ENCODE data around the gene MAGEF1. TPM values are rescaled to one million over a fixed set of nuclear protein-coding genes. Genes with fewer than 3 reads are reported as not detected.

MAGEF1 gene
- total and polyA plus RNA-seq, 2 of the 13 experiments (the other 11 are each of a cell fraction or from before 2014, with no cell fraction given): 26.0 to 62.4 TPM

GRCh38 chr3:184724699-184725098, 12.8 kb upstream of the MAGEF1 start:
- no TSS peak for BruUV-seq (replicated peaks)
- no peak for TF ChIP-seq GLI4 (CRISPR knock-in tag; IDR thresholded peaks at IDR 0.05; ENCODE audit: borderline replicate concordance)
- TF ChIP-seq ZNF879 (CRISPR knock-in tag; IDR thresholded peaks at IDR 0.05): no peak
- no peak for TF ChIP-seq ZNF891 (CRISPR knock-in tag; IDR thresholded peaks at IDR 0.05)
- TF ChIP-seq TEAD2 (CRISPR knock-in tag; IDR thresholded peaks at IDR 0.05): no peak
- no peak for TF ChIP-seq ZNF329 (CRISPR knock-in tag; IDR thresholded peaks at IDR 0.05; ENCODE audit: low read depth)
- TF ChIP-seq ZNF558 (CRISPR knock-in tag; IDR thresholded peaks at IDR 0.05; ENCODE audit: borderline replicate concordance): no peak
- no peak for TF ChIP-seq THAP7 (CRISPR knock-in tag; IDR thresholded peaks at IDR 0.05)
- no peak for TF ChIP-seq PRMT3 (CRISPR knock-in tag; IDR thresholded peaks at IDR 0.05; ENCODE audit: borderline replicate concordance, low read depth)
- no peak for TF ChIP-seq ZNF280D (CRISPR knock-in tag; IDR thresholded peaks at IDR 0.05)
- TF ChIP-seq ZNF256 (CRISPR knock-in tag; conservative IDR thresholded peaks at IDR 0.05): no peak
- no peak for TF ChIP-seq ETV6 (CRISPR knock-in tag; conservative IDR thresholded peaks at IDR 0.05)
- no peak for TF ChIP-seq SUZ12 (IDR thresholded peaks at IDR 0.05; ENCODE audit: low read depth, low read length)
- TF ChIP-seq FLYWCH1 (CRISPR knock-in tag; IDR thresholded peaks at IDR 0.05): no peak
- no peak for TF ChIP-seq ZBTB42 (CRISPR knock-in tag; IDR thresholded peaks at IDR 0.05)
- no peak for TF ChIP-seq ZBED4 (CRISPR knock-in tag; IDR thresholded peaks at IDR 0.05; ENCODE audit: borderline replicate concordance)
- Histone ChIP-seq H3K9ac (ENCODE audit: insufficient read depth, low read depth, low read length) (no peak overlapping the region), H2AFZ (ENCODE audit: low read length) (no peak overlapping the region), H3K9me3 (ENCODE audit: low read length) (no peaks in the 10 kb centered on the region), H3K36me3 (replicated peaks in 1 of 2; ENCODE audit: control insufficient read depth in 1 of 2, insufficient read depth in 2 of 2, low read length in 2 of 2) (no peaks in the 10 kb centered on the region), H3K79me2 (ENCODE audit: insufficient read depth, low read length) (no peaks in the 10 kb centered on the region), H3K4me2 (ENCODE audit: low read depth, low read length) (no peak overlapping the region), H3K4me1 (ENCODE audit: insufficient read depth, low read length) (peaks cover 11% of the 10 kb centered on the region; the same call in 1 of the 2 replicates), H4K20me1 (ENCODE audit: insufficient read depth, low read length) (no peaks in the 10 kb centered on the region), H3K27ac (ENCODE audit: extremely low read length, insufficient read depth, low read length) (no peak overlapping the region), H3K4me3 (replicated peaks in 1 of 3; ENCODE audit: insufficient read depth in 1 of 3, low read depth in 2 of 3, low read length in 3 of 3) (no peak overlapping the region), H3K27me3 (ENCODE audit: control insufficient read depth in 1 of 2, insufficient read depth in 2 of 2, low read length in 2 of 2) (no peaks in the 10 kb centered on the region)
- FAIRE-seq (no peak), DNase-seq (ENCODE audit: low spot score) (no peak), ATAC-seq (no peak)
- ChIA-PET CTCF (ENCODE audit: low intra/inter-chr PET ratio, low total read pairs) (no interaction called here), POLR2A (interaction anchor here (0.6 kb wide), 1 partner anchor 163 kb away, joined by 3 read pairs; the partner anchor contains the start of gene EPHB3)
- intact Hi-C loops (cut with micrococcal nuclease; ENCODE audit: unreplicated experiment) (no loop called here), in situ Hi-C loops (cut with HindIII; ENCODE audit: extremely low pct_ligation_motif_present, low pct_unique_long_range_greater_than_20kb) (no loop called here)
- WGBS (ENCODE audit: low lambda C conversion rate): 37% methylated on average over 4 of the region's 4 CpGs
